Uterus (tissue), 2 donors: Measurements from ENCODE around the gene SLC25A4.

ENCODE experiments used
- POLR2A ChIP-seq, 2 donors: fragments of 450-650 bp; IDR thresholded peaks; one replicate each; pipeline ENCODE4 v1.6.1; 2016; ENCODE audit warnings: antibody characterized with exemption in 2 of 2, mild to moderate bottlenecking in 1 of 2, moderate library complexity in 1 of 2
- TF ChIP-seq, protein P1 (sequence below), 4 experiments: fragments of 200-600 bp in 2 of 4; fragments of 450-650 bp in 2 of 4; sonication (generic) in 2 of 4; IDR thresholded peaks; one replicate each; pipeline ENCODE4 v1.5.1; 2016 to 2019; ENCODE audit warnings: antibody characterized with exemption in 4 of 4, mild to moderate bottlenecking in 2 of 4, moderate library complexity in 1 of 4

DNA sequence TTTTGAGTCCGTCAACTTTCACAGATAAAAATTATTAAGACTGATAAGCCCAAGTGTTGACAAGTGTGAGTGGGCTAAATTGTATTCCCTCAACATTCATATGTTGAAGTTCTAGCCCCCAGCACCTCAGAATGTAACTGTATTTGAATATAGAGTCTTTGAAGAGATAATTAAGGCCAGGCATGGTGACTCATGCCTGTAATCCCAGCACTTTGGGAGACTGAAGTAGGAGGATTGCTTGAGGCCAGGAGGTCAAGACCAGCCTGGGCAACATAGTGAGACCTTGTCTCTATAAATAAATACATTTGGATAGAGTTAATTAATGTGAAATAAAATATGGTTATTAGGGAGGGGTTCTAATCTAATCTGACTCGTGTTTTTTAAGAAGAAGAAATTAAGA, 29.7 kb upstream of the SLC25A4 start:
- TF ChIP-seq, protein P1, sequence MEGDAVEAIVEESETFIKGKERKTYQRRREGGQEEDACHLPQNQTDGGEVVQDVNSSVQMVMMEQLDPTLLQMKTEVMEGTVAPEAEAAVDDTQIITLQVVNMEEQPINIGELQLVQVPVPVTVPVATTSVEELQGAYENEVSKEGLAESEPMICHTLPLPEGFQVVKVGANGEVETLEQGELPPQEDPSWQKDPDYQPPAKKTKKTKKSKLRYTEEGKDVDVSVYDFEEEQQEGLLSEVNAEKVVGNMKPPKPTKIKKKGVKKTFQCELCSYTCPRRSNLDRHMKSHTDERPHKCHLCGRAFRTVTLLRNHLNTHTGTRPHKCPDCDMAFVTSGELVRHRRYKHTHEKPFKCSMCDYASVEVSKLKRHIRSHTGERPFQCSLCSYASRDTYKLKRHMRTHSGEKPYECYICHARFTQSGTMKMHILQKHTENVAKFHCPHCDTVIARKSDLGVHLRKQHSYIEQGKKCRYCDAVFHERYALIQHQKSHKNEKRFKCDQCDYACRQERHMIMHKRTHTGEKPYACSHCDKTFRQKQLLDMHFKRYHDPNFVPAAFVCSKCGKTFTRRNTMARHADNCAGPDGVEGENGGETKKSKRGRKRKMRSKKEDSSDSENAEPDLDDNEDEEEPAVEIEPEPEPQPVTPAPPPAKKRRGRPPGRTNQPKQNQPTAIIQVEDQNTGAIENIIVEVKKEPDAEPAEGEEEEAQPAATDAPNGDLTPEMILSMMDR (IDR thresholded peaks at IDR 0.05): no peak
- no peak for TF ChIP-seq POLR2A (IDR thresholded peaks at IDR 0.05)
